GM18502 (cell line): ENCODE data around the gene WDR31.
A peak's percentile ranks its signal among the peaks of the same experiment; 100 is the strongest.
"Not testable (repeated sequence)": the region's sequence is repeated elsewhere in the genome, so short reads cannot be mapped to it uniquely, and the experiment has no call there.

Source experiments
- ATAC-seq: cut with Tn5 transposase; IDR thresholded peaks from one replicate; pipeline ENCODE4 v1.9.1; 2021; ENCODE audit warnings: mild to moderate bottlenecking; ENCODE audit not compliant: unreplicated experiment, poor library complexity

Gene WDR31

DNA sequence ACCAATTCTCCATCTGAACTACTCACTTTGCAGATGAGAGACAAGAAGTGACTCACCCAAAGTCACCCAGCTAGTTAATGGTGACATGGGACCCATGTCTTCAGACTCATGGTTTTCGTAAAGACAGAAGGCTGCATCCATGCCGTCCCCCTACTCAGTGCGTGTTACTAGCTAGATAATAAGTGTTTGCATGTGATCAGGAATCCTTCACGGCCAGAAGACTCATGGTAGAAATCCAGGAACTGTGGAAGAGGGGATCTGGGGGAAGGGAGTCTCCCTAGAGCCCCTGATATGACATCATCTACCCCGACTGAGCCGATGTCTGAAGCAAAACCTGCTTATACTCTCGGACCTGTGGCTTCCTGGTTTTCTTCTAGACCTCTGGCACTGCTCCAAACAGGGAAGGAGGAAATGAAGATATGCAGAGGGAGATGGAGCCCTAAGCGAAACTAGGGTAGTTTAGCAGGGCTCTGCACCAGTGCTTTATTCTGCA is 40.2 kb downstream of the WDR31 start:
- ATAC-seq: no peak

DNA sequence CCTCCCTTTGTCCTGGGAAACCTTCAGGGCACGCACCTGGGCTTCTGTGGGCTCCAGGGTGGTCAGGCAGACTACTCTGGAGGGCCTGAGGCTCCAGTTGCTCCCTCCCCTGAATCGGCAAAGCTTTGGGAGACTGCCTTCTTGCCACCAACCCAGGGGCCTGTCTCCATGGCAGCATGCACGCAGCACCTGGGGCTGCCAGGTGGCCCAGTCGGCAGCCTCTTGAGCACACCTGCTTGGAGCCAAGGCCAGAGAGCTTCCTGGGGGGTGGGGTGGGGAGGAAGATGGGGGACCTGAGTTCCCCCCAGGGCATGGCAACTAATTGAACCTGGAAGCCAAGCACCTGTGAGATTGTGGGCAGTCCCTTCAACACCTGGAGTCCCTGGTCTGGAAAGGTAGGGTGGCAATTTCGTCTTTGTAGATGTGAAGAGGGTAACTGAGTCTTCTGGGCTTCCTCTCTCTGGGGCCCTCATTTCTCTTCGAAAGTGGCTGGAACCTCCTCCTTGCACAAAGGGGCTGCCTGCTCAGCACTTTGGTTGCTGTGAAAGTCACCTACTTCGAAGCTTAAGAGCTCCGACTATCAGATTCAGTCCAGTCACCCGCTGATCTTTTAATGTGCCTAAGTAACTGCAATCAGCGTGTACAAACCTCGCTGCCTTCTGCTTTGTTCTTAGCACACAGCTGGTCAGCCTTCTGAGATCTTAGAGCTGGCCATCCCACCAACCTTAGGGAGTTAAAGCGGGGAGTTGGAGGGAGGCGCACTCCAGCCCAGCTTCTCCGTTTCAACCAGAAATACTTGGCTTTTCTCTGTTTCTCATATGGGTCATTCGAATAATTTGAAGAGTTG is 40.9 kb downstream of the WDR31 start:
- no peak for ATAC-seq

DNA sequence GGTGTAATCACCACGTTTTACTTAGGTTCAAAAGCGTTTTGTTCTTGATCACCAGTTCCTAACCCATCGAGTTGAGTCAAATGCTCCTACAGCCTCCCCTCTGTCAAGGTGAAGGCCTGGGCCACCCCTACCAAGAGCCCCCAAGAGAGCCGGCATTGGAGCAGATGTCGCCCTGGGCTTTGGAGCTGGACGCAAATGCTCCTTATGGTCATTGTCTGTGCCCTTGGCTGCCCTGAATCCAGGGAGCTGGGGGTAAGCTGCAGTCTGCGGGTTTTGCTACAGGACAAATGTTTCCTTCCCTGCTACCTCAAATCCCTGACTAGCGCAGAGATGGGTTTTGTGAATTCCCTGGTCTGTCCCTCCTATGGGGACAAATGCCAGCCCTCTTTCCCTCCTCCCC is 41.8 kb downstream of the WDR31 start:
- no peak for ATAC-seq

DNA sequence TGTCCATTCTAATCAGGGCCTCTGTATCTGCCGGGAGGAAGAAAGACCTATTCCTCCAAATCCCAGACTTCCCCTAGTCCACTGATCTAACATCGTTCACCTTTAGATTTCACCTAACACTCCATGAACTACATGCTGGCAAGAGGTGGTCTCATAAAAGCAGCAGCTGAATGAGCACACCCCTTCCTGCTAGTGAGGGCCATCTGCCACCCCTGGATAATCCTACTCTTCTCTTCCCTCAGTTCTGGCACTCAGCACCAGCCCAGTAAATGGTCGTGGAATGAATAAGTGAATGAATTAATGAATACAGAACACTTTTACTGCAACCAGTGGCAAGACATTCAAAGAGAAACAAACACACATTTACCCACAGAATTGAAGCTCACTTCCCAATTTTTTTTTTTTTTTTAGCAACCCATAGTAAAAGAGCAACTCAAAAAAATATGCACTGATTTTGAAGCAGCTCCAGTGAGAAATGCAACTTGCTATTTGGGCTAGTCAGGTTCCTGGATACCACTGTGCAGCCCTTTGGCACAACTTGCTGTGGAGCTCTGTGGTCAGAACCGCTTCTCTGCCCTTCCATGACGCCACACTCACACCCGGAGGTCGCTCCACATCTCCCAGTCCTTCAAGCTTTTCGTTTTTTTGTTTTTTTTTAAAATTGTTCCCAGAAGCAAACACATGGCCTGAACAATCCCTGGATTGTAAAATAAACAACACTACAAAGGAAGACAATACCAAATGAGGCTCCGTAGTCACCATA is 43.1 kb downstream of the WDR31 start:
- no peak for ATAC-seq

DNA sequence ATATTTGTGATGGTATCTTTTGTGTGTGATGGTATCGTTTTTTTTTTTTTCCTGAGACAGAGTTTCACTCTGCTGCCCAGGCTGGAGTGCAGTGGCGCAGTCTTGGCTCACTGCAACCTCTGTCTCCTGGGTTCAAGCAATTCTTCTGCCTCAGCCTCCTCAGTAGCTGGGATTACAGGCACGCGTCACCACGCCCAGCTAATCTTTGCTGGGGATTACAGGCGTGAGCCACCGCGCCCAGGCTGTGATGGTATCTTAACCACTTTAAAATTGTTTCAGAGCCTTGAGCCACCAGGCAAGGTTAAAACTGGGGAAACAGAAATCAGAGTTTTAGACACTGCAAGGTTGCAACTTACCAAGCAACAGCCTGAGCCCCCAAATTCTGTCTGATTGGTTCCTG is 43.8 kb downstream of the WDR31 start:
- ATAC-seq: not testable (repeated sequence)

DNA sequence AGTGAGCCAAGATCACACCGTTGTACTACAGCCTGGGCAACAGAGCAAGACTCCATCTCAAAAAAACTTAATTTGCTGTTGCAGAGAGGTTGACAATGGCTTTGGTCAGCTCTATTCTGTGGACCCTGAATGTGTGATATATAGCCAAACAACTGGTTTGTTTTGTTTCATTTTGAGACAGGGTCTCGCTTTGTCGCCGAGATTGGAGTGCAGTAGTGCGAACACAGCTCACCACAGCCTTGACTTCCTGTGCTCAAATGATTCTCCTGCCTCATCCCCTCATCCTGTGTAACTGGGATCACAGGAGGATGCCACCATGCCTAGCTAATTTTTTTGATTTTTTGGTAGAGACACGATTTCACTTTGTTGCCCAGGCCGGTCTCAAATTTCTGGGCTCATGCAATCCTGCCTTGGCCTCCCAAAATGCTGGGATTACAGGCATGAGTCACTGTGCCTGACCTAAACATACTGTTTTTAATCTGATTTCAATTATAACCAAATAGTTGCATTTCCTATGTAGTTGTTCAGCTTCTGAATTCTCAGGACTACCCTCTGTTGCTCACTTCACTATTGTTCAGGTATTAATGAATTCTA is 46.7 kb downstream of the WDR31 start:
- ATAC-seq: no peak

DNA sequence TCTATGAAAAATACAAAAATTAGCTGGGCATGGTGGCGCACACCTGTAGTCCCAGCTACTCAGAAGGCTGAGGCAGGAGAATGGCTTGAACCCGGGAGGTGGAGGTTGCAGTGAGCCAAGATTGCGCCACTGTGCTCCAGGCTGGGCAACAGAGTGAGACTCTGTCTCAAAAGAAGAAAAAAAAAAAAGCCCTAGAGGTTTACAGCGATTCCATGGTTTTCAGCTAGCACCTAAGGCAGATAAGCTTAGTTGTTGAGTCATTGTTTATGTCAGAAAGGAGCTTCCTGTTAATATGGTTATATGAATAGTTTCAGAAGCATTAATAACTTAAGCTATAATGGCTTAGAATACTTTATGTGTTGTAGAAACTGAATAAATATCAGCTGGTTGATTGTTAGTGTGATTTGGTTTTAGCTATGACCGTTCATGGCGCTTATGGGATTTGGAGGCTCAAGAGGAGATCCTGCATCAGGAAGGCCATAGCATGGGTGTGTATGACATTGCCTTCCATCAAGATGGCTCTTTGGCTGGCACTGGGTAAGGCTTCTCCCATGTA is 49.9 kb downstream of the WDR31 start:
- no peak for ATAC-seq

DNA sequence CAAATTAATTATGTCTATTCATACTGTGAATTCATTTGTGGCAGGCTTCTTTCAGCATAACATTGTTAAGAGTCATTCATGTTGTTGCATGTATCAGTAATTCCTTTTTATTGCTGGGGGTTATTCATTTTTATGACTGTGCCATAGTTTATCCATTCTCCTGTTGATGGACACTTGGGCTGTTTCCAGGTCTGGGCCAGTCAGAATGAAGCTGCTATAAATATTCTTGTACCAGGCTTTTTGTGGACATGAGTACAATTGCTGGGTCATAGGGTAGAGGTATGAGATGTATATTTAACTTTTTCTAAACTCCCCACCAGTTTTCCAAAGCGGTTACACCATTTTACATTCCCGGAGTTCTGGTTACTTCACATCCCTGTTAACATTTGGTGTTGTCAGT is 51.0 kb downstream of the WDR31 start:
- no peak for ATAC-seq

DNA sequence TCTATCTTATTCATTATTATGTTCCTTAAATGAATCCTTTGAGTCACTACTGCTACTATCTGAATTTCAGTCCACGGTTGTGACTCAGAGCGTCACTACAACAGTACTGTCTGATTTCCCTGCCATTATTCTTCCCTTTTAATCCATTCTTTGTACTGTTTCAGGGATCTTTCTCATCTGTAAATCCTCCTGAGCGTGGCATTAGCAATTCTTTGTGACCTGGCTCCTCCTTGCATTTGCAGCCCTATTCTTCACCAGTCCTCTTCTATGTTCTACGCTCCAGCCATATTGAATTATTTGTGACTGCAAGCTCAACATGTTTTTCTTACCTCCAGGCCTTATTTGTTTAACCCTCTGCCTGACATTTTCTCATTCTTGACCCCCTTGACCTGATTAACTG is 58.7 kb downstream of the WDR31 start:
- ATAC-seq: no peak

DNA sequence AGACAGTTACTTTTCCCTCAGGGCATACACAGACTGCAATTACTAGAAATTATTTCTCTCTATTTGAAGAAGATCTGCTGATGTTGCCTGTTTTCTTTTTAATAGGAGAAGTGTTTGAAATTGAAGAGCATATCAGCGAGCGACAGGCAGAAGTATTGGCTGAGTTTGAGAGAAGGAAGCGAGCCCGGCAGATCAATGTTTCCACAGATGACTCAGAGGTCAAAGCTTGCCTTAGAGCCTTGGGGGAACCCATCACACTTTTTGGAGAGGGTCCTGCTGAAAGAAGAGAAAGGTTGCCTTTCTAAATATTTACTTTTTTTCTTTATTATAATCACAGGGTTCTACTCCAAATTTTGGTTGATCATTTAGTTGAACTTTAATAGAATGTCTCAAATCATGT is 61.2 kb downstream of the WDR31 start:
- no peak for ATAC-seq

DNA sequence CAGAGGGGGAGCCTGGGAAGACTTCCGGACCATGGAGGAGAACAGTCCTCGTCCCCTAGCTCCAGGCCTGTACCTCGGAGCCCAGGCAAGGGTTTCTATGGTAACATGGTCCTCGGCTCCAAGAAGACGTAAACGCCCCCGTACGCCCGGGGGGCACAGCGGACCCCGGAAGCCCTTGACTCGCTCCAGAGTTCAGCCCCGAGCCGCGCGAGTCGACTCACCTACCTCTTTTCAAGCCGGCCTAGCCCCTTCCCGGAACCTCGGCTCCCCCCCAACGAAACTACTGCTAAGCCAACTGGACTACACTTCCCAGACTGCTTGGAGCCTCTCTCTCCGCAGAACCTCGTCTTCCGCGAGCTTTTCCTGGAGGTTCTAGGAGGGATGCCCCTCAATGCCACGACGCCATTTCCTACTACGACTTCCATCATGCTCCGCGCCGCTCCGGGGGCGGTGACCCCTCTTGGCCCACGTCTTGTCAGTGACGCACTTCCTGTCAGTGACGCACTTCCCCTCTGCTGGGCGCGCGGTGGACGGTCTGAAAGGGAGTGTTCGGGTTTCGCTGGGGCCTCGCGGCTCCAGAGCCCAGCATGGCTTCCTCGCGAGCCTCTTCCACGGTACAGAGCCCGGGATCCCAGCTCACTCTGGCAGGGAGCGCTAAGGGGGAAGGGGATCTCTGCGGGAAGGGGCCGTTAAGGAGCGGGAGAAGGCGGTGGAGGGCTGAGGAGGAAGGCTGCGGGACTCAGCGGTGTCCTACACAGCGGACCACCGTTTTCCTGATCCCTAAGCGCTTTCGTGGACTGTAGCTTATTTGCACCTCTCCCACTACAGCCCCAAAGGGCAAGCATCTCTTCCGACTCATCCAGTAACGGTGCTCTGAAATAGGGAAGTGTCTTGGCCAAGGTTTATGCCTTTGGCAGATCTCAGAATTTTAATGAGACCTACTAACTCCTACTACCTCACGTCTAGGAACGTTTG is 64.6 kb downstream of the WDR31 start, which contains the start of the genes CDC26 and PRPF4:
Gene CDC26 (minus strand): TSS at position 416 of the 975 bp plus-strand sequence. CDS start 3,065 bp downstream, outside the sequence.
Gene PRPF4 (plus strand): TSS at position 502 of the 975 bp plus-strand sequence. CDS start 86 bp downstream, at position 588.
- peak; percentile 97 for ATAC-seq

DNA sequence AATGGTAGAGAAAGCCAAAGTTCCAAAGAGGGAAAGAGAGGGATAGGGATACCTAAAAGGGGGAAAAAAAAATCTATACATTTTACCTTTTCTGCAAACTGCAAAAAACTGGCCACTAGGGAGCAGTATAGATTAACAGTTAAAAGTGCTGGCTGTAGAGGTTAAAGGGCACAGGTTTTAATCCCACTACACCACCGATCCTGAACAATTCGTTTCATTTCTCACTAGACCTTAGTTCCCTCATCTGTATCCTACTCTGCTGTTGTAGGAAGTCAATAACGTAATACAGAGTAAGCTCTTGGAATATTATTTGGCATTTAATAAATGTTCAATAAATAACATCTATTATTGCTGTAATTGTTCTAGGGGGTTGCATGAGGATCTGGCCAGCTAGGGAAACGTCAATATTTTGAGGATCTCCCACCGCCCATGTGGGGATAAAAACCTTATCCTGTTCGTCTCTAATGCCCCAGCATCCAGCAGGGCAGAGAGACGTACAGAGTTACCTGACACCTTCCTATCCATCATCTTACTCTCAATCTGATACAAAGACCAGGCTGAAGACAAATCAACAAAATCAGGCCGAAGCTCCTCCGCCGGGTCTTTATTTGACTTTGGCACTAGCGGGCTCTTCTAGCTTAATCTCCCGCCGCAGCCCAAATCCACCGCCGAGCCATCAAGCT is 65.5 kb downstream of the WDR31 start:
- ATAC-seq: peak; percentile 26

DNA sequence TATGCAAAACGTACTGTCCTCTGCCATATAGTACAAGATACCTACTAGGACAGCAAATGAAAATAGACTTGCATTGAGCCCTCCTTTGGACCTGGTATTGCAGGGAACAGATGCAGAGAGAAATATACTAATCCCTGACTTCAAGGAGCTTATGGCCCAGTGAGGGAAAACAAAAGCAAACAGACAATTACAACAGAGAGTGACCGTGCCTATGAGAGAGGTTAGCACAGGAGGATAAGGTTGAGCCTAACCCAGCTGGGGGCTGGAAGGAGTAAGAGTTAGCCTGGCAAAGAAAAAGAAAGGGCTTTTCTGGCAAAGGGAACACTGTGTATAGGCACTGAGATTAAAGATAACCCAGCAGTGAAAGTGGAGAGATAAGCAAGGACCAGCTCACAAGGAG is 70.2 kb downstream of the WDR31 start:
- ATAC-seq: no peak

DNA sequence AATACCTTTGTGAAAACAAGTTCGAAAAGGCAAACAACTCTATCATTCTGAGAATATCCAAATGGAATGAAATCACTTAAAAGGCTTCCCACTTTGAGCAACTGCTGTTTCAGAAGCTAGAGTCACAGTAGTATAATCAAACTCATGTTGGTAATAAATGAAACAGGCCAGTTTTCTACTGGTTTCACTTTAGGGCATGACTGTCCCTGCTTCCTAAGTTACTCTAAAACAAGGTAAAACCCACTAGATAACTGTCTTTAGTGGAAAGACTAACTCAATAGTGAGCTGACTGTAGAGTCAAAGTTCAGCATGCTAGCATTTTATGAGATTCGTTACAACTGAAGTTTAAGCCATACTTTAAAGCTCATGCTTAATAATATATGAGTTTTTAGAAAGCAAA is 70.7 kb downstream of the WDR31 start:
- ATAC-seq: no peak

DNA sequence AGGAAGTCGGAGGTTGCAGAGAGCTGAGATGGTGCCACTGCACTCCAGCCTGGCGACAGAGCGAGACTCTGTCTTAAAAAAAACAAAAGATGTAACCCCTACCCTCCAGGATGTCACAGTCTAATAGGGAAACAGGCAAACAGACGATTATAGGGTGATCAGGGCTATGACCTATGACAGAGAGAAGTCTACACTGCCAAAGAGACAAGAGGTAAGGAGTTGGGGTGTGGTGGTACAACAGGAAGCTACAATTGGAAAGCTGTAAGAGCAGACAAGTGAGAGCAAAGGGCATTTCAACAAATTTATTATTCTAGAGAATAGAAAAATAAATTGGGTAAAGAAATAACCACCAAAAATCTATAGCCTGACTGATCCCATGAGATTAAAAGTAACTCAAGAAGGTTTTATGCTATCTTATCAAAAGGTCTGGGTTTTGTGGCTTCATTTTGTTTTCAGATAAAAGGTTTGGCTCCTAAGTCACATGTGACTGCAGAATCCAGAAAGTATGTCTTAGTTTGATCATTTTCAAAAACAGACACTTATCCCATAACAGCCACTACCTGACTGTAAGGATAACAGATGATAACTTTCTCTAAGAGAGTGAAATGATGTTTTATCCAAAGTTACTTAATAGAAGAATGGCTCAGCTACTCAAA is 72.0 kb downstream of the WDR31 start:
- ATAC-seq: no peak

DNA sequence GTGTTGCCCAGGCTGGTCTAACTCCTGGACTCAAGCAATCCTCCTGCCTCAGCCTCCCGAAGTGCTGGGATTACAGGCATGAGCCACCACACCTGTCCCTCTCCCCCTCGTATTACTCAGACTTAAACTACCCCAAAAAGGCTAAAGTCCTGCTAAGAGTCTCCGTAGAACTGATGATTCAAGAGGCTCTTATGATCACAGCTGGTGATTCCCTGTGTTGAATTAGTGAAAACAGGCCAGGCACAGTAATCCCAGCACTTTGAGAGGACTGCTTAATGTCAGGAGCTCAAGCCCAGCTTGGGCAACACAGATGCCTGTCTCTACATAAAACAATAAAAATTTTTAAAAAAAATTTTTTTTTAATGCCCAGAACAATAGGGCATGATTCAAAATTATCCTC is 73.9 kb downstream of the WDR31 start:
- ATAC-seq: no peak
